Kidney tubule cell (primary cell): ENCODE measurements around the gene DOCK10.

Experiments used
- DNase-seq: peaks from one replicate; pipeline ENCODE4 v3.0.0-alpha.2; 2018; ENCODE audit warnings: low spot score

DOCK10 gene

GRCh38 chr2:224881846-224882245, 160.4 kb downstream of the DOCK10 start:
- DNase-seq: peak; percentile 79

DNA sequence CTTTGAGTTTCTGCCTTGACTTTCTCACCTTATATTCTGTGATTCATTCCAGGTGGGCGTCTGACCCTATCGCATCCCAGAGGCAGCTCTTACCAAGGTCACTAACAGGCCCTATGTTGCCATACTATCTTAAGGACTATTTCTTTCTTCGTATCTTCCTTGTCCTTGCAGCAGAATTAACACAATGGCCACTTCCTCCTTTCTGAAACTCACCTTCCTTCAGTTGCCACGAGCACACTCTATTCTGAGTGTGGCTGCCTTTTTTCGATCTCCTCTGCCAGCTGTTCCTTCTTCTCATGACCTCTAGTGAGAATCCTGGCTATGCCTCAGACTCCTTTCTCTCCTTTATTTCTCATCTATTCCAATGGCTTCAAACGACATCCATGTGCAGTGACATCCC, 165.7 kb downstream of the DOCK10 start:
- no peak for DNase-seq

GRCh38 chr2:224875841-224876240, 166.4 kb downstream of the DOCK10 start:
- peak; percentile 77 for DNase-seq

DNA sequence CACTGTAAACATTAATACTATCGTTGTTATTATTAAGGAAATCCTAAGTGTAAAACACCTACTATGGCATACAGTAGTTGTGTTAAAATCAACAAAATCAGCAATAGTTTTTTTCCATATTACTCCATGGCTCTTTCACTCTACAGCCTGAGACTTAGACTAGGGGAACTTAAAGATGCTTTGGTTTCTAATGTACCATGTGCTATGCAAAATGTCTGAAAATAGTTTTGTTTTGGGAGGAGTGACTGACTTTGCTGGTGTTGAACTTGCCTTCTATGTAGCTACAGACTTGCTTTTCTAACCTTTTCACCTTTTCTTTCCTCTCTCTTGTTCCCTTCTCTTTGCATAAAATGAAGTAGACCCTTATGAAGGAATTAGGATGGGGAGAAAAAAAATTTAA, 167.1 kb downstream of the DOCK10 start:
- no peak for DNase-seq

DNA sequence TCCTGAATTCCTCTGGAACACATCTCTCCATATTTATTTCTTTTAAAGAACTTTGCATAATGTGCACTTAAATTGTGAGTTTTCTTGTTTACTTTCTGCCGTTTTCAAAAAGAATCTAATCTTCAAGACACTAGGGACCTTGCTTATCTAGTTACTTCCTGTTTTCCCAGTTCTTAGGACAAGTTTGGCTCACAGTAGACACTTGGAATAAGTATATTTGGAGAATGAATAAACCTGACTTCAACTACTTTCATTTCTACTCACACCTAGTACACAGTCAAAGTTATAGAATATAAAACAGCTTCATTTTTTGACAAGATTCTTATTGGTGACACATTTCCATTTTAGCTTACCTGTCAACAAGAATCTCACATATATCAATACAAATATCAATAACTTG, 170.5 kb downstream of the DOCK10 start:
- no peak for DNase-seq

GRCh38 chr2:224870341-224870740, 171.9 kb downstream of the DOCK10 start:
- no peak for DNase-seq

GRCh38 chr2:224869601-224870233, 172.6 kb downstream of the DOCK10 start:
- DNase-seq: peak; percentile 40

DNA sequence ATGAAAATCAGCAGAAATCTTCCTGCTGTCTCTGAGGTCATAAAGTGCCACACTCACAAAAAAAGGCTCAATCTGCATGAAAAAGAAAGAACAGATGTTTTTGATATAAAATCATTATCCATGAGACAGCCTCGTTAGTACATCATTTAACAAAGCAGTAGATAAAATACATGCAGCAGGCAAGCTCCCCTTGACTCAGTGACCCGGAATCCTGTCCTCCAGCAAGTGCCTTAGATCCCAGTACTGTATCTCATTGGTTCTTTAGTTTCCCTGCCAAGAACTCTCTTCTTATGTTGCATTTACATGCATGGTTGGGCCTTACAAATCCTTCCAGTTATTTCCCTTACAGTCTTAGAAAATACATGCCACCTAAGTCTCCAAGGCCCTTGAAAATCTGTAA, 177.3 kb downstream of the DOCK10 start:
- DNase-seq: peak; percentile 37

DNA sequence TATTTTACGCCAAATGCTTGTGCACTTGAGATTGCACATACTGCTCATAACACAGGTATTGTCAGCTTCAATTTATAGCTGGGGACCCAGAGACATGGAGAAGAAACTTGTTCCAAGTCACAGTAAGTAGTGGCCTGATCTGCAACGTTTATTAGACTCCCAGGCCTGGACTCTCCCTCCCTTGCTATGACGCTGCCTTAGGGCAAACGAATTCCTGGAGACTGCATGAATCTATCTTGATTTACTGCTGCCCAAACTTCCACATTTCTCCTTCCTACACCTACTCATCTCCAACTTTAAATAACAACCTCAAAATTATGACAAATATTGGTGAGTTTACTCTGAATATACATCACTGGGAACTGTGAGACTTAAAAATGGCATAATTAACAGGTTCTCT, 181.0 kb downstream of the DOCK10 start:
- no peak for DNase-seq

GRCh38 chr2:224860786-224861185, 181.5 kb downstream of the DOCK10 start:
- DNase-seq: no peak

GRCh38 chr2:224851811-224852210, 190.5 kb downstream of the DOCK10 start:
- DNase-seq: no peak

DNA sequence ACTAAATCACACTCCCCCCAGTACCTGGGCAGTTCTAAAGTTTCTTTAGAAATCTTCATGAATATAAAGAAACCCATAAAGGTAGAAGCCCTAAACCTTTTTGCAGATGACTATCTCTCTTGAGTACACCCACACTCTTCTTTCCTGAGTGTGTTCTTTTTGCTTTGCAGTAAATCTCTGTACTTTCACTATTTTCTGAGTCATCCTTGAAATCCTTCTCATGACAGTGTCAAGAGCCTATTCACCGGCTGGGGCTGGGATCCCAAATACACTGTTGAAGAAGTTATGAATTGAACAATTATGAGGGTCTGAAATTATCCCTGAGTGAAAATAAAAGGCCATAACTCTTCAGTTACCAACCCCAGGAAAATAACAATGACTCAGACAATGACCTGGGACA, 192.2 kb downstream of the DOCK10 start:
- DNase-seq: no peak

DNA sequence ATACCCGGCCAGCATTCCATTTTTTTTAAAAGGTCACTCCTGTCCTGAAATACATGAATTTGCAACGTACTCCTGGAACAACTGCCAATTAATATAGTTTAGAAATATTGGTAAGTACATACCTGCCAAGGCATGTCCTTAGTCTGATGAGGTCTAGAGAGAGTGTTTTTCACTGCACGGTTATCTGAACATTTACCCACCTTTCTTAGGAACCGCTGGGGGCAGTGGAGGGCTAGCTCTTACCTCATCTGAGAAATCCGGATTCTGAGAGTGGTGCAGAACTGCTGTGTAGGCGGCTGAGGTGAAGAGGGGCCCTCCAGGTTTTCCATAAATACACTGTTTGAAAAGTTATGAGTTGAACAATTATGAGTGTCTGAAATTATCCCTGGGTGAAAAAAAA, 193.0 kb downstream of the DOCK10 start:
- no peak for DNase-seq

DNA sequence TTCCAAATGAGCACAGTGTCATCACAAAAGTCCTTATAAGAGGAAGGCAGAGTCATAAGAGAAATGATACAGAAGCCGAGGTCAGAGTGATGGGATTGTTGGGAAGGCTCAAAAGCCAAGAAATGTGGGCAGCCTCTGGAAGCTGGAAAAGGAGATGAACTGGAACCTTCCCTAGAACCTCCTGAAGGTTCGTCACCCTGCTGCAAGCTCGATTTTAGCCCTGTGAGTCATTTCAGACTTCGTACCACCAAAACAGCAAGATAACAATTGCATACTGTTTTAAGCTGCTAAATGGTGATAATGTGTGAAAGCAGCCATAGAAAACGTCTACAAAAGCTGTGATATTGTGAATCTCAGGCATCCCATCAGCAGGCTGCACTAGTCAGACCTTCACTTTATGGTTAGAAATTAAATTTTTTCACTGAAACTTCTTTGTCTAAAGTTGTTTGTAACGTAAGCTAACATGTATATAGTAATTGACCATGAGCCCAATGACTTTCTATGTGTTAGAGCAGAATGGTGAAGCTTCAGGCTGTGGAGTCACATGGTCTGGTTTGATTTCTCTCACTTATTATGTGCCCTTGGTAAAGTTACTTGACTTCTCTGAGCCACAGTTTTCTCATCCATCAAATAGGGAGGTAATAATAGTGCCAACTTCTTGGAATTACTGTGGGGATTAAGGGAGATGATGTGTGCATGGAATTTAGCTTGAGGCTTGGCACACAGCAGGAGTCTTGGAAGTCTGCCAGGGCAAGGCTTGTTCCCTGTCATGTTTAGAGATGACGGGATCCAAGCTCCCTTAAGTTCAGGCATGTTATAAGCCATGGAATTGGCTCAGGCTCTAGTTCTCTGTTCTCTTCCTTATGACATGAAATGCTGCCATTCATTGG, 194.1 kb downstream of the DOCK10 start:
- DNase-seq: peak; percentile 91

DNA sequence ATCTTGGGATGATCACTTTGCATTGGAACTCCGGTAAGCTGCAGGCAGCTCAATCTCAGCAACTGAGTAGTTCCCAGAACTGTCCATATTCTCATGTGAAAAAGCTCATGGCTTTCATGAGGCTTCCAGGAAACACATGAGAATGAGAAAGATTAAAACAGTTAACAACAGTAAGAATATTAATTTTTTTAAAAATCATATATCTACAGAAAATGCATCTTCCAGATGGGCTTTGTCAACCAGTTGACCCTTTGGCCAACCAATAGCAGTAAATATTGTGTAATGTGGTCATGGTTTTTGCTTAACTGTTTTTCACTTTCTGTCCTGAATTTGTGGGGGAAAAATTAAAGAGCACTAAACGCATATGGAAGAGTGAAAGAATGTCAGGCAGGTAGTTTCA, 194.9 kb downstream of the DOCK10 start:
- no peak for DNase-seq

DNA sequence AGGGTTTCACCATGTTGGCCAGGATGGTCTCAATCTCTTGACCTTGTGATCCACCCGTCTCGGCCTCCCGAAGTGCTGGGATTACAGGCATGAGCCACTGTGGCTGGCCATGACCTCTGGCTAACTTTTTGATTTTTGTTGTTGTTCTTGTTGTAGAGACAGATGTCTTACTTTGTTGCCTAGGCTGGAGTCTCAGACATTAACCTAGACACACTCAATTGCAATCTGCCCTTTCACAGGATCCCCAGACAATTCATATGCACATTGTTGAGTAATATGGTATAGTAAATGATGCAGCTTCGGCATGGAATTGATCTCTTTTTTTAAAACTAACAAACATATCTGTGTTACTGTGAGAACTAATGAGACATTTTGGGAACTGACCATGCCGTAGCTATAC, 195.6 kb downstream of the DOCK10 start:
- DNase-seq: no peak

DNA sequence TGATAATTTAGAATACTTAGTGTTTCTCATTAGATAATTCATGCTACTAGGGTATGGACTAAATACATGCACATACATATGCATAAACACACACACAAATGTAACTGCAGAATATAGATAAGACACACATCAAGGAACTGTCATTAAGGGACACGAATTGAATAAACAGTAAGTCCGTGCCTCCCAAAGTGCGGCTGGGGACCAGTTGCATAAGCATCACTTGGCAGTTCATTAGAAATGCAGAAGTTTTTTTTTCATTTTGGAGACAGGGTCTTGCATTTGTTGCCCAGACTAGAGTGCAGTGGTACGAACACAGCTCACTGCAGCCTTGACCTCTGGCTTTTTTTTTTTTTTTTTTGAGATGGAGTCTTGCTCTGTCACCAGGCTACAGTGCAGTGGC, 196.1 kb downstream of the DOCK10 start:
- DNase-seq: no peak

DNA sequence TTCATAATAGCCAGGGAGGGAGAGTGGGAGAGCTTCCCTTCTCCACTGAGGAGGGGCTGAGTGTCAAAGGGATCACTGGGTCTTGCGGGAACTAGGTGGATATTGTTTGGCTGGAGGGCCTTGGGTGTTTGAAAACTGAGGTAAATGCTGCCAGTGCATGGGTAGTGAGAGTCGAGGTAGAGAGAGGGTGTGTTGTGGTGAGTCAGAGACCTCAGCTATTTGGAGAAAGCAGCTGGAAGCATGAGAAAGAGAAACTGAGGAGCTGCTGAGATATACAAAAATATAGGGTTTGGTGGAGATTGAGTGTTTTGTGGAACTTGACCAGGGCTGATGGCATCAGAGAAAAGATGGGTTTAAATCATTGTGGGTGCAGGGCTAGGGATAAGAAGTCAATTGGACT, 199.1 kb downstream of the DOCK10 start:
- peak; percentile 32 for DNase-seq

DNA sequence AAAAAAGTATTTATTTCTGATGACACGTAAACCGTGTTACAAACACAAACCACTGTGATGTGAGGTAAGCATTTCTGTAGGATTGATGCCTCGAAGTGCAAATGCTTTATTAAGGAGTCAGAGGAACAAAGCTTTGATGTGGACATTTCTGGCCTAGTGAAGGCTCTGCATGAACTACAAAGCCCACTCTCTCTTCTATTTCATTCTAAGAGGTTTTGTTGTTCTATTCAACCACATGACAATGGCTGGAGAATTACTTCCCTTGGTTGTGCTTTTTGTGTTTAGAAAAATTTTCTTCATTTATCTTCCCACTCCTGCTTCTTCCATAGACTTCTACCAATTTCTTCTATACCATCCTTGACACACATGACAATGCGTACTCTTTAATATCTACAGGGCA, 200.4 kb downstream of the DOCK10 start:
- DNase-seq: no peak

DNA sequence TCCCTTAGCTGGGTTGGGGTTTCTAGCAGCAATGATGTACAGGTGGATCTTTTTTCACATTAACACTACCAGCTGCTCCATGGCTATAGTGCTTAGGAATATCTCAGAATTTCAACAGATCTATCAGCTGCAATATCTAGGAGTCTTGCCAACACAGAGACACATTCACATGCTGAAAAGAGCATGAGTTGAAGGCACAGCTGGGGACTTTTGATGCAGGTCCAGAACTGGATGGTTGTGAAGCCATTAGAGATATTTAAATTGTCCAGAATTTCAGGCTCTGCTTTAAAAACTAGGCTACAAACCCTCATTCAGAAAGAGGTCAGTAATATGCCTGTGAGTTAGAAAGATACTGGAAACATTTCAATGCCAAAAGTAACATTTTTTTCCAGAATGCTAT, 203.9 kb downstream of the DOCK10 start:
- no peak for DNase-seq

GRCh38 chr2:224837558-224837957, 204.7 kb downstream of the DOCK10 start:
- peak; percentile 91 for DNase-seq

DNA sequence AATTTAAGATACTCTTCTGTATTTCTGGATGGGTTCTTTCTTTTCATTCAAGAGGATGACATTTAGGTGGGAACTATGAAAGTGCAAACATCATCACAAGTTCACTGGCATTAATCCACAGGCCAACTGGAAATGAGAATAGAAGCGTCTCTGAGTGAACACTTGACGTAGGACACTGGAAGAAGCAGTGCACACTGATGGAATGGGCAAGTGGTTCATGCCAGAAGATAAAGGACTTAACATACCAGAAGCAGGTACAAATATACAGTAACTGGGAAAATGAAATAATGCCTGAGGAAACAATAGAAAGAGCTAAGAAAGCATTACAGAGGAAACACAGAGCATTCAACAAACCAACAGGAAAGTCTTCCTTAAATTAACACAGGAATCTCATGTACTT, 205.2 kb downstream of the DOCK10 start:
- no peak for DNase-seq

GRCh38 chr2:224836263-224836662, 206.0 kb downstream of the DOCK10 start:
- no peak for DNase-seq

DNA sequence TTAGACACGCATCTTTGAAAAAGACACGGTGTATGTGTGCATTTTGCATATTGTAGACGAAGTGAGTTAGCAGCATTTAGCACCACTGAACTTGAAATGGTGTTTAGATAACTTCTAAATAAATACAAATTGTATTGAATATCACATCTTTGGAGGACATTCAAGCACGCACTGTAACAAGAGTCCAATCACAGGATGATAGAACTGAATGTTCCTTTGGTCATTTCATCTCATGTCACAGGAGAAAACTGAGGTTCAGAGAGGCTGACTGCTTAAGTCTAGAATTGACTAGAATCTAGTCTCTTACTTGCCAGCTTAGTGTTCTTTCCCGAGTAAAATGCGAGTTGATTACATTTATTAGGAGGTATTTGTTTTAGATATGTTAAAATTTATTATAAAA, 206.9 kb downstream of the DOCK10 start:
- no peak for DNase-seq
